ENCODE measurements around the gene COA1. TPM values are rescaled to one million over a fixed set of nuclear protein-coding genes. Genes with fewer than 3 reads are reported as not detected.

Gene COA1
- total and polyA plus RNA-seq, 9 of the 15 experiments (the other 6 are each of a cell fraction or from before 2014, with no cell fraction given), result 98.9 to 463 (median 181) TPM

DNA sequence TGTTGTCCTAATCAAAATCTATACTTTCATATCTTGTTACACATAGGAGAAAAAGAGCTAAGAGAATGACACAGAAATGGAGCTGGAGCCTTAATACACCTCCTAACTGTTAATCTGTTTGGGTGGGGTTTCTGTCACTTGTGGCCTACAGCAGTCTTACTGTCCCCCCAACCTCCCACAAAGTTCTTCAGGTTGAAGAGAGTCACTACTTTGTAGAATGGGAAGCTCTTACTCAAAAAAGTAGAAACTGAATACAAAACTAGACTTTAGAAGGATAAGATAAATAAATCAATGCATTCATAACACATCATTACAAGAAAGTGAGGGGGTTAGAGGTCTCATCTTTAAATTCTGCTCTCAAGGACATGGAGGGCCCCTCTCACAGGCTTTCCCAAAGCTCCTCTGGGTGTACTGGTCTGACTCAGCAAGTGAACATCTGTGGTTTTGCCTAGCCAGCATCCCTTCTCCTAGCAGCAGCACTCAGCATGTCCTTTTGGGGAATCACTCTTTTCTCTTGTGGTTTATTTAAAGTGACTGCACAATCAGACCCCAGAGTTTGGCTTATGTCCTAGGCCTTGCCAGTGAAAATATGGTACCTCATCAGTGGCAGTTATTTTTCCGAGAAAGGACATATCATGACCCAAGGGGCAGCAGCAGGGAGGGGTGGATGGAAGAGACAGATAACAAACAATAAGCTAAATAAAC is 27.2 kb upstream of the COA1 start:
- Histone ChIP-seq H3K4me3 (no peak overlapping the region), H3K79me2 (ENCODE audit: control insufficient read depth, insufficient read depth, low read length) (peaks cover 25% of the 10 kb centered on the region), H3K4me2 (ENCODE audit: insufficient read depth, low read length) (peak overlapping the region; percentile 33), H3K9me1 (ENCODE audit: control insufficient read depth, insufficient read depth, low read length) (no peaks in the 10 kb centered on the region), H2AFZ (ENCODE audit: low read depth, low read length) (peak overlapping the region; percentile 66), H3K9ac (ENCODE audit: insufficient read depth in 1 of 2, low read depth in 2 of 2, low read length in 2 of 2) (peak overlapping the region in 1 of 2 experiments; percentile 46; a peak in 2 of 4 replicates), H4K20me1 (replicated peaks; ENCODE audit: control insufficient read depth, insufficient read depth, low read length) (no peaks in the 10 kb centered on the region), H3K36me3 (ENCODE audit: control insufficient read depth, insufficient read depth, low read length) (no peaks in the 10 kb centered on the region), H3K9me3 (replicated peaks; ENCODE audit: control insufficient read depth, insufficient read depth, low read depth, low read length) (no peaks in the 10 kb centered on the region), H3K27ac (ENCODE audit: extremely low read depth, low read depth, low read length) (peak overlapping the region; percentile 62), H3K27me3 (ENCODE audit: control insufficient read depth in 2 of 2, insufficient read depth in 2 of 2, low read length in 2 of 2) (no peaks in the 10 kb centered on the region), H3K4me1 (replicated peaks in 1 of 2; ENCODE audit: control insufficient read depth in 2 of 2, insufficient read depth in 2 of 2, low read length in 2 of 2) (peaks cover 39 to 41% of the 10 kb centered on the region in 2 experiments)
- intact Hi-C loops (cut with micrococcal nuclease) (no loop called here), in situ Hi-C loops (cut with MboI) (no loop called here)
- ChIA-PET CTCF (ENCODE audit: low intra/inter-chr PET ratio) (no interaction called here), POLR2A (interaction anchor here (0.6 to 5.5 kb wide), 4 partner anchors 12 to 113 kb away, joined by 3 to 32 read pairs (median 3); partner anchors contain the start of genes COA1 and MRPS24)
- peak; percentile 95 for FAIRE-seq
- BruUV-seq (replicated peaks), result no TSS peak
- DNase-seq (ENCODE audit: extremely low read depth in 1 of 4, low spot score in 3 of 4), result peak in 2 of 4 experiments; percentile 66 to 75
- 0% methylated on average over 1 of the region's 1 CpG for WGBS (ENCODE audit: insufficient coverage, low coverage, missing lambda C conversion rate)
- peak; percentile 53 for ATAC-seq
- TF ChIP-seq ARID1B (IDR thresholded peaks at IDR 0.05) (peak; percentile 88), EWSR1 (IDR thresholded peaks at IDR 0.05; ENCODE audit: borderline replicate concordance, low read depth, partially characterized antibody) (no peak), SP2 (IDR thresholded peaks at IDR 0.05; ENCODE audit: extremely low read depth, low read depth, low read length, poor library complexity, severe bottlenecking) (no peak), ZNF140 (CRISPR knock-in tag; IDR thresholded peaks at IDR 0.05) (no peak), MXI1 (IDR thresholded peaks at IDR 0.05; ENCODE audit: low read depth, low read length) (no peak), TEAD1 (CRISPR knock-in tag; IDR thresholded peaks at IDR 0.05) (no peak), ZNF431 (CRISPR knock-in tag; IDR thresholded peaks at IDR 0.05) (no peak), HDAC6 (IDR thresholded peaks at IDR 0.05; ENCODE audit: low read depth, low read length) (no peak)
- TF ChIP-seq, protein P1, sequence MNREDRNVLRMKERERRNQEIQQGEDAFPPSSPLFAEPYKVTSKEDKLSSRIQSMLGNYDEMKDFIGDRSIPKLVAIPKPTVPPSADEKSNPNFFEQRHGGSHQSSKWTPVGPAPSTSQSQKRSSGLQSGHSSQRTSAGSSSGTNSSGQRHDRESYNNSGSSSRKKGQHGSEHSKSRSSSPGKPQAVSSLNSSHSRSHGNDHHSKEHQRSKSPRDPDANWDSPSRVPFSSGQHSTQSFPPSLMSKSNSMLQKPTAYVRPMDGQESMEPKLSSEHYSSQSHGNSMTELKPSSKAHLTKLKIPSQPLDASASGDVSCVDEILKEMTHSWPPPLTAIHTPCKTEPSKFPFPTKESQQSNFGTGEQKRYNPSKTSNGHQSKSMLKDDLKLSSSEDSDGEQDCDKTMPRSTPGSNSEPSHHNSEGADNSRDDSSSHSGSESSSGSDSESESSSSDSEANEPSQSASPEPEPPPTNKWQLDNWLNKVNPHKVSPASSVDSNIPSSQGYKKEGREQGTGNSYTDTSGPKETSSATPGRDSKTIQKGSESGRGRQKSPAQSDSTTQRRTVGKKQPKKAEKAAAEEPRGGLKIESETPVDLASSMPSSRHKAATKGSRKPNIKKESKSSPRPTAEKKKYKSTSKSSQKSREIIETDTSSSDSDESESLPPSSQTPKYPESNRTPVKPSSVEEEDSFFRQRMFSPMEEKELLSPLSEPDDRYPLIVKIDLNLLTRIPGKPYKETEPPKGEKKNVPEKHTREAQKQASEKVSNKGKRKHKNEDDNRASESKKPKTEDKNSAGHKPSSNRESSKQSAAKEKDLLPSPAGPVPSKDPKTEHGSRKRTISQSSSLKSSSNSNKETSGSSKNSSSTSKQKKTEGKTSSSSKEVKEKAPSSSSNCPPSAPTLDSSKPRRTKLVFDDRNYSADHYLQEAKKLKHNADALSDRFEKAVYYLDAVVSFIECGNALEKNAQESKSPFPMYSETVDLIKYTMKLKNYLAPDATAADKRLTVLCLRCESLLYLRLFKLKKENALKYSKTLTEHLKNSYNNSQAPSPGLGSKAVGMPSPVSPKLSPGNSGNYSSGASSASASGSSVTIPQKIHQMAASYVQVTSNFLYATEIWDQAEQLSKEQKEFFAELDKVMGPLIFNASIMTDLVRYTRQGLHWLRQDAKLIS (CRISPR knock-in tag; IDR thresholded peaks at IDR 0.05), result no peak
- TF ChIP-seq, protein P2, sequence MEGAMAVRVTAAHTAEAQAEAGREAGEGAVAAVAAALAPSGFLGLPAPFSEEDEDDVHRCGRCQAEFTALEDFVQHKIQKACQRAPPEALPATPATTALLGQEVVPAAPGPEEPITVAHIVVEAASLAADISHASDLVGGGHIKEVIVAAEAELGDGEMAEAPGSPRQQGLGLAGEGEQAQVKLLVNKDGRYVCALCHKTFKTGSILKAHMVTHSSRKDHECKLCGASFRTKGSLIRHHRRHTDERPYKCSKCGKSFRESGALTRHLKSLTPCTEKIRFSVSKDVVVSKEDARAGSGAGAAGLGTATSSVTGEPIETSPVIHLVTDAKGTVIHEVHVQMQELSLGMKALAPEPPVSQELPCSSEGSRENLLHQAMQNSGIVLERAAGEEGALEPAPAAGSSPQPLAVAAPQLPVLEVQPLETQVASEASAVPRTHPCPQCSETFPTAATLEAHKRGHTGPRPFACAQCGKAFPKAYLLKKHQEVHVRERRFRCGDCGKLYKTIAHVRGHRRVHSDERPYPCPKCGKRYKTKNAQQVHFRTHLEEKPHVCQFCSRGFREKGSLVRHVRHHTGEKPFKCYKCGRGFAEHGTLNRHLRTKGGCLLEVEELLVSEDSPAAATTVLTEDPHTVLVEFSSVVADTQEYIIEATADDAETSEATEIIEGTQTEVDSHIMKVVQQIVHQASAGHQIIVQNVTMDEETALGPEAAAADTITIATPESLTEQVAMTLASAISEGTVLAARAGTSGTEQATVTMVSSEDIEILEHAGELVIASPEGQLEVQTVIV (CRISPR knock-in tag; IDR thresholded peaks at IDR 0.05; ENCODE audit: borderline replicate concordance), result no peak
- TF ChIP-seq, protein P3, sequence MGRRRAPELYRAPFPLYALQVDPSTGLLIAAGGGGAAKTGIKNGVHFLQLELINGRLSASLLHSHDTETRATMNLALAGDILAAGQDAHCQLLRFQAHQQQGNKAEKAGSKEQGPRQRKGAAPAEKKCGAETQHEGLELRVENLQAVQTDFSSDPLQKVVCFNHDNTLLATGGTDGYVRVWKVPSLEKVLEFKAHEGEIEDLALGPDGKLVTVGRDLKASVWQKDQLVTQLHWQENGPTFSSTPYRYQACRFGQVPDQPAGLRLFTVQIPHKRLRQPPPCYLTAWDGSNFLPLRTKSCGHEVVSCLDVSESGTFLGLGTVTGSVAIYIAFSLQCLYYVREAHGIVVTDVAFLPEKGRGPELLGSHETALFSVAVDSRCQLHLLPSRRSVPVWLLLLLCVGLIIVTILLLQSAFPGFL (CRISPR knock-in tag; IDR thresholded peaks at IDR 0.05), result no peak
- TF ChIP-seq, protein P4, sequence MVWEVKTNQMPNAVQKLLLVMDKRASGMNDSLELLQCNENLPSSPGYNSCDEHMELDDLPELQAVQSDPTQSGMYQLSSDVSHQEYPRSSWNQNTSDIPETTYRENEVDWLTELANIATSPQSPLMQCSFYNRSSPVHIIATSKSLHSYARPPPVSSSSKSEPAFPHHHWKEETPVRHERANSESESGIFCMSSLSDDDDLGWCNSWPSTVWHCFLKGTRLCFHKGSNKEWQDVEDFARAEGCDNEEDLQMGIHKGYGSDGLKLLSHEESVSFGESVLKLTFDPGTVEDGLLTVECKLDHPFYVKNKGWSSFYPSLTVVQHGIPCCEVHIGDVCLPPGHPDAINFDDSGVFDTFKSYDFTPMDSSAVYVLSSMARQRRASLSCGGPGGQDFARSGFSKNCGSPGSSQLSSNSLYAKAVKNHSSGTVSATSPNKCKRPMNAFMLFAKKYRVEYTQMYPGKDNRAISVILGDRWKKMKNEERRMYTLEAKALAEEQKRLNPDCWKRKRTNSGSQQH (CRISPR knock-in tag; IDR thresholded peaks at IDR 0.05), result no peak
